Left ventricle myocardium inferior (tissue), 1 donor: ENCODE measurements around the gene NENF. TPM values are rescaled to one million over a fixed set of nuclear protein-coding genes. Genes with fewer than 3 reads are reported as not detected.

Experiments used
- DNase-seq: peaks from one replicate; pipeline ENCODE4 v3.0.0-alpha.2; 2020
- H3K27ac ChIP-seq: fragments of 200-600 bp; replicated peaks from 2 replicates; pipeline ENCODE4 v1.8.0; 2021
- H3K27me3 ChIP-seq: fragments of 200-600 bp; 2 replicates; pipeline ENCODE4 v1.8.0; 2021; ENCODE audit warnings: low read depth
- H3K36me3 ChIP-seq: fragments of 200-600 bp; 2 replicates; pipeline ENCODE4 v1.8.0; 2021
- H3K4me1 ChIP-seq: fragments of 200-600 bp; 2 replicates; pipeline ENCODE4 v1.8.0; 2021
- H3K4me3 ChIP-seq: fragments of 200-600 bp; 2 replicates; pipeline ENCODE4 v1.8.0; 2021; ENCODE audit warnings: mild to moderate bottlenecking, moderate library complexity
- H3K9me3 ChIP-seq: fragments of 200-600 bp; replicated peaks from 2 replicates; pipeline ENCODE4 v1.8.0; 2021
- intact Hi-C: fragments of 100-400 bp; cut with micrococcal nuclease; formaldehyde crosslinking; loops from one replicate; pipeline ENCODE4 v1.11.0; 2022
- total RNA-seq: library from RNA; stranded (reverse); fragmentation: NEBNext Ultra II Directional; extraction: Animal tissue kit (Norgen Biotek cat#: 25700); gene quantifications from one replicate; pipeline ENCODE4 v1.2.1, GENCODE V29; 2021
- TF ChIP-seq, protein P1 (sequence below): fragments of 200-600 bp; IDR thresholded peaks from 2 replicates; pipeline ENCODE4 v1.8.0; 2021; ENCODE audit warnings: antibody characterized with exemption, mild to moderate bottlenecking, borderline replicate concordance
- donor health status: DM: no; HTN: yes; CAD: no; lungs with severe emphysema.

The NENF gene
- total RNA-seq, 1 donor from 2014 or later, result 108 TPM

DNA sequence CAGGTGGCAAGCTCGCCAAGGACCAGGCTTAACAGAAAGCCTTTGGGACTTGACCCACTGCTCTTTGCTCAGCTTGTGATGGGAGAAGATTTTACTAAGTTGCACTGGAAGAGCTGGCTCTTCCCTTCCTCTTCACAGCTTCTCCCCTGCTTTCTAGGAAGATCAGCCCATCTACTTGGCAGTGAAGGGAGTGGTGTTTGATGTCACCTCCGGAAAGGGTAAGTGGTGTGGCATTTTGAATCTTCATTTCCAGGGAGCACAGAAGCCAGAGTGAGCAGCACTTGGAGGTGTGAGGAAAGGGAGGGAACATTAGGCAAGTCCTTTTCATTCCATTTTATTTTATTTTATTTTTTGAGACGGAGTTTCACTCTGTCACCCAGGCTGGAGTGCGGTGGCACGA, 9.7 kb downstream of the NENF start:
- intact Hi-C loops, result no loop called here
- Histone ChIP-seq H3K4me3 (no peak overlapping the region), H3K9me3 (no peaks in the 10 kb centered on the region), H3K27me3 (no peaks in the 10 kb centered on the region), H3K36me3 (peaks cover 24% of the 10 kb centered on the region), H3K27ac (no peak overlapping the region), H3K4me1 (peaks cover 14% of the 10 kb centered on the region)
- no peak for DNase-seq
- TF ChIP-seq, protein P1, sequence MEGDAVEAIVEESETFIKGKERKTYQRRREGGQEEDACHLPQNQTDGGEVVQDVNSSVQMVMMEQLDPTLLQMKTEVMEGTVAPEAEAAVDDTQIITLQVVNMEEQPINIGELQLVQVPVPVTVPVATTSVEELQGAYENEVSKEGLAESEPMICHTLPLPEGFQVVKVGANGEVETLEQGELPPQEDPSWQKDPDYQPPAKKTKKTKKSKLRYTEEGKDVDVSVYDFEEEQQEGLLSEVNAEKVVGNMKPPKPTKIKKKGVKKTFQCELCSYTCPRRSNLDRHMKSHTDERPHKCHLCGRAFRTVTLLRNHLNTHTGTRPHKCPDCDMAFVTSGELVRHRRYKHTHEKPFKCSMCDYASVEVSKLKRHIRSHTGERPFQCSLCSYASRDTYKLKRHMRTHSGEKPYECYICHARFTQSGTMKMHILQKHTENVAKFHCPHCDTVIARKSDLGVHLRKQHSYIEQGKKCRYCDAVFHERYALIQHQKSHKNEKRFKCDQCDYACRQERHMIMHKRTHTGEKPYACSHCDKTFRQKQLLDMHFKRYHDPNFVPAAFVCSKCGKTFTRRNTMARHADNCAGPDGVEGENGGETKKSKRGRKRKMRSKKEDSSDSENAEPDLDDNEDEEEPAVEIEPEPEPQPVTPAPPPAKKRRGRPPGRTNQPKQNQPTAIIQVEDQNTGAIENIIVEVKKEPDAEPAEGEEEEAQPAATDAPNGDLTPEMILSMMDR, result no peak

DNA sequence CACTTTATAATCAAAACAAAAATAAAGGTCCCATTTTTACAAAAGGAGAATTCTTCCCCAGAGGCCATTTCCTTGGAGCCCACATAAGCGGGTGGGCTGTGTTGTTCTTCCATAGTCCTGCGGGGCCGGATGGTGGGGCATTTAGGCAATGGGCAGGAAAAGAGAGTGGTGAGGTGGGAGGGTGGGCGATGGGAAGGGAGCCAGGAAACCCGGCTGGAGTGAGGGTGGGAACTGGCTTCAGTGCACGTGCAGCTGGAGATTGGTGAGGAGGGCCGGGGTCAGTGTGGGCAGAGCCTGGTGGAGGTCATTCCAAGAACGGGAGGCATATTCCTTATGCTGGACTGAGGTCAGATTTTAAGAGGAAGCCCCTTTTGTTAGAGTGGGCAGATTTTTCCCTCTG, 13.6 kb downstream of the NENF start:
- Histone ChIP-seq H3K27me3 (no peaks in the 10 kb centered on the region), H3K27ac (no peak overlapping the region), H3K4me3 (no peak overlapping the region), H3K4me1 (peaks cover 20% of the 10 kb centered on the region), H3K36me3 (peaks cover 24% of the 10 kb centered on the region), H3K9me3 (no peaks in the 10 kb centered on the region)
- TF ChIP-seq, protein P1, result no peak
- intact Hi-C loops, result no loop called here
- no peak for DNase-seq

DNA sequence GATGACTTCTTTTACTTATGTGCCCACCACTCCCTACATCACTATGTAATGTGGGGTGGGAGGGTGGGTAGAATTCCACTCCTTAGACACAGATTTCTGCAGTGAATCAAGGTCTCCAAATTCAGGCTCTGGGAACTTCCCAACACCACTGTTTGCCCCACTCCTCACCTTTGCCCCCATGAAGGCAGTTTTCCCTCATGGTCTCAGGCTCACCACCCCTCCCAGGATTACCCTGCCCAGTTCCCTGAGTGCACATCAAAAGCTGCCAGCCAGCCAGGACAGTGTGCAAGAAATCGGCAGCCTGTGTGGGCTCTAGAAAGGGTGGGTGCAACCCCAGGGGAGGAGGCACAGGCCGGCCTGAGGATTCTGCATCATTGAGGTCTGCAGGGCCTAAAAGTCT, 14.8 kb downstream of the NENF start:
- intact Hi-C loops, result no loop called here
- H3K4me1 ChIP-seq, result peaks cover 28% of the 10 kb centered on the region
- no peaks in the 10 kb centered on the region for H3K9me3 ChIP-seq
- DNase-seq, result no peak
- peaks cover 24% of the 10 kb centered on the region for H3K36me3 ChIP-seq
- no peaks in the 10 kb centered on the region for H3K27me3 ChIP-seq
- H3K4me3 ChIP-seq, result no peak overlapping the region
- TF ChIP-seq, protein P1, result no peak
- no peak overlapping the region for H3K27ac ChIP-seq

DNA sequence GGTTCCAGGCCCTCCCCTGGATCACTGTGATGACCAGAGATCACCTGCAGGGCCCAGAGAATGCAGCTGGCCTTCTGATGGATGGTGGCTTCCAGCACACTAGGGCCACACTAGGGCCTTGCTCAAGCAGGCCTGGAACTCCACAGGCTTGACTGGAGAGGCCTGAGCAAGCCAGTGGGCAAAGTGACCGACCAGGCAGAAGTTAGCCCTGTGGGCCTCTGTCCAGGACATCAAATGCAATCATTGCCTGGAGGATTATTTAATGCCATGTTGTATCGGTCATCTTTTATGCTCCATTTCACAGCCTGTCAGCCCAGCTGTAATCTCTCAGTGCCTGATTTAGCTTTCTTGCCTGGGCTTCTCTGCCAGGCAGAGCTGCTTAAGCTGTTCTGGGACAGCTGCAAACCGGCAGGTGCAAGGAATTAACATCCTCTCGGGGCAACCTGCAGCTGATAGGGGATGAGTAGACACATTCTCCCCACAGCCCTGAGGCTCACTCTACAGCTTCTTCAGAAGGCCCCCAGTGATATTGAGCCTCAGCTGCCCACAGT, 17.7 kb downstream of the NENF start:
- no peaks in the 10 kb centered on the region for H3K27me3 ChIP-seq
- H3K9me3 ChIP-seq, result no peaks in the 10 kb centered on the region
- H3K36me3 ChIP-seq, result peaks cover 15% of the 10 kb centered on the region
- TF ChIP-seq, protein P1, result no peak
- no peak overlapping the region for H3K4me3 ChIP-seq
- H3K27ac ChIP-seq, result no peak overlapping the region
- intact Hi-C loops, result loop anchor here (10.0 kb wide), 1 partner anchor 86 kb away; no protein-coding TSS in a partner anchor
- DNase-seq, result no peak
- peaks cover 43% of the 10 kb centered on the region for H3K4me1 ChIP-seq

DNA sequence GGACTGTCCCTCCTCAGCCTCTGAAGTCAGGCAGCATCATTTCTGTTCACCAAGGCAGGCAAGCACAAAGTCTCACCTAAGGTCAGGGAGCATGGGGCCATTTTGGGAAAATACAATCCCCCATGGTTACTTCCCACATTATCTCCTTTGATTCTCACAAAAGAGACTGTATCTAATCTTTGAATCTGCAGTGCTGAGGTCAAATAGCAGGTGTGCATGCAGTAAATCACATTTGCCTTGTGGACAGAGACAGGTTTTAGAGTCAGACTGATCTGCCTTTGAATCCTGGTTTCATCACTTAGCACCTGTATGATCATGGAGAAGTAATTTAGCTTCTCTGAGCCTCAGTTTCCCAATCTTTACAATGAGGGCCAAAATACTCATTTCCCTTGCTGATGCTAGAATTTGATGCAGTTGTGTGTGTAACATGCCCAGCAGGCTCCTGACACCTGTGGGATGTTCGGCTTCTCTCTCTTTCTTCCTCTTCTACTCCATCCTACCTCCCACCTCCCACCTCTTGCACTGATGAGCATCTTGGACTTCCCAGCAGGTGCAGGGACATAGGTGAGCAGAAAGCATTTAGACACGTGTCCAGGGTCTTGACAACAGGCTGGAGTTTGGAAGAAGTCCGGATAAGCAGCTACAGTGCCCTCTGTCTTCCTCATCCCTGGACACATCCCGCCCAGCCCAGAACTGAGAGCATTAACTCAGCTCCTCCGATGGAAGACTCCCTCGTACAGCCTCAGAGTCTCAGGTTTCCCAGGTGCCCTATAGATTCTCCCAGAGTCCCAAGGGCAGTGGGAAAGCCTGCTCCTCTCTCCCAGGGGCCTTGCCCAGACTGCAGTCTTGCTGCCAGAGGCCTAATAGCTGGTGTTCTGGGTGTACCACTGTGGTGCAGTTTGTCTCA, 18.9 kb downstream of the NENF start:
- Histone ChIP-seq H3K27me3 (no peaks in the 10 kb centered on the region), H3K4me3 (no peak overlapping the region), H3K9me3 (no peaks in the 10 kb centered on the region), H3K36me3 (peaks cover 4% of the 10 kb centered on the region), H3K27ac (no peak overlapping the region), H3K4me1 (peaks cover 56% of the 10 kb centered on the region)
- TF ChIP-seq, protein P1, result no peak
- DNase-seq, result no peak
- intact Hi-C loops, result loop anchor here (10.0 kb wide), 1 partner anchor 87 kb away; no protein-coding TSS in a partner anchor
